ENCODE results near the gene OGFRL1.

Gene OGFRL1

GRCh38 chr6:71336901-71337300, 48.3 kb downstream of the OGFRL1 start:
- DNase-seq, result no peak

GRCh38 chr6:71338540-71339316, 50.1 kb downstream of the OGFRL1 start:
- no peak for DNase-seq

- DNase-seq, result no peak
Measured at GRCh38 chr6:71342772-71343171, 54.2 kb downstream of the OGFRL1 start.

GRCh38 chr6:71345476-71346333, 57.1 kb downstream of the OGFRL1 start:
- no peak for DNase-seq

GRCh38 chr6:71346334-71346694, 57.7 kb downstream of the OGFRL1 start:
- no peak for DNase-seq

- DNase-seq, result no peak
Measured at GRCh38 chr6:71347119-71347518, 58.5 kb downstream of the OGFRL1 start.

GRCh38 chr6:71349395-71349794, 60.8 kb downstream of the OGFRL1 start:
- no peak for DNase-seq

GRCh38 chr6:71349976-71350615, 61.5 kb downstream of the OGFRL1 start:
- no peak for DNase-seq

- DNase-seq, result no peak
Measured at GRCh38 chr6:71351190-71351589, 62.6 kb downstream of the OGFRL1 start.

Measured in activated CD4-positive, CD25-positive, alpha-beta regulatory T cell treated with anti-CD3 and anti-CD28 coated beads, Interleukin-2, amount 50 U/mL, for 72 hours (primary cell).